ENCODE data around the gene HIC1.
A peak's percentile ranks its signal among the peaks of the same experiment; 100 is the strongest.

Gene HIC1

DNA sequence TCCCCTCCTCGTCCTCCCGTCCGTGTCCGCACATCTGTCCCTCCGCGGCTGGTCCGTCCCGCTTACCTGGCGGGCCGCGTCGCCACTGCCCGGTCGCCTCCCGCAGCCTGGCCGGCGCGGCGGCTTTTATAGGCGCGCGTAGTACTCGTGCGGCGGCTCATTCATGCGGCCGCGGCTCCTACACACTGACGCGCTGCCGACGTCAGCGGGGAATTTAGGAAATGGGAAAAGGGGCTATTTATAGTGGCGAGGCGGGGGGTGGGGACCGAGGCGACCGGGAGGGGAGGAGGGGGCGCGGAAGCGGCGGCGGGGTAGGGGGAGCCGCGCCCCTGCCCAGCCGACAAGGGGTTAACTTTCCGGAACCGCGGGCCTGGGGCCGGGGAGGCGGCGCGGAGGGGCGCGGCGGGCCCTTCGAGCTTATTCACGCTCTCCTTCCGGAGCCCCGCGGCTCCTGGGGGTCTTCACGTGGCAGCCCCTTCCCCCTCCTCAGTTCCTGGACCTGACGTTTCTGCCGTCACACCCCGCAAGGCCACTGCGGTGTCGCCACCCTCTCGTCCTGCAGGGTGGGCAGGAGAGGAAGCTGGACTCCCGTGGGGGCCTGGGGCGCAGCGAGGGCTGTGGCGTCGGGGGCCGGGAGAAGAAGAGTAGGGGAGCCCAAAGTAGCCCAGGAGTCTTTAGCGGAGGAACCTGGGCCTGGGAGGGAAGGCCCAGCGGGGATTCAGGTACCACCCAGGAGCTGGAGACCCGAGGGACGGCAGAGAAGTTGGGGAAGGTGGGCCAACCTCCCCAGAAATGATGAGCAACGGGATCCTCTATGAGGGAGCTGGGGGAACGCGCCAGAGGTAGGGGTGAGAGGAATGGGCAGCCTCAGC, 3.6 kb upstream of the HIC1 start:
- Histone ChIP-seq H3K27me3 (ENCODE audit: low read length) (no peaks in the 10 kb centered on the region), H3K9ac (ENCODE audit: low read length) (no peak overlapping the region), H3K4me3 (ENCODE audit: insufficient read depth, low read length, poor library complexity, severe bottlenecking) (no peak overlapping the region)

DNA sequence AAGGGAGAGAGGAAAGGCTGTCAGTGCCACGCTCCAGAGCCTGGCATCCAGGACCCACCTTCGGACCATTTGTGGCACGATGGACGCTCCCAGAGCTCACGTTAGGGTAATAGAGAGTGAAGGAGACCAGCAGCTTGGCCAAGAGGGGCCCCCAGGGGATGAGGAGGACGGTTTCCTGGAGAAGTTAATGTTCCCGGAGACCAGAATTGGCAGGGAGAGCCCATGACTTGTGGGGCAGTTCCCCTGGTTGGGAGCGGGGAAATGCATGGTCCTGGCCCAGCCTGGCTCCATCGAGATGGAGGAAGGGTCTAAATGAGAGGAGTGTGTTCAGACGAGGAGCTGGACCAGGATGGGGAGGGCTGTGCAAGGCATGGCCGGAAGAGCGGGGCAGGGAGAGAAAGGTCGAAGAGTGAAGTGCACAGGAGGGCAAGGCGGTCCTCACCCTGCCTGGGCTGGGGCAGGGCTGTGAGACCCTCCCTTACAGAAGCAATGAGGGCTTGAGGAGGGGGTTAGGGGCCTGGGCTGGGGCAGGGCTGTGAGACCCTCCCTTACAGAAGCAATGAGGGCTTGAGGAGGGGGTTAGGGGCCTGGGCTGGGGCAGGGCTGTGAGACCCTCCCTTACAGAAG, 2.9 kb upstream of the HIC1 start:
- Histone ChIP-seq H4K20me1 (ENCODE audit: low read depth, low read length) (no peaks in the 10 kb centered on the region), H3K9me3 (ENCODE audit: insufficient read depth, low read length) (no peaks in the 10 kb centered on the region), H3K4me2 (ENCODE audit: low read depth, low read length, poor library complexity, severe bottlenecking) (no peak overlapping the region), H3K27me3 (ENCODE audit: low read length) (no peaks in the 10 kb centered on the region), H2AFZ (ENCODE audit: low read depth, low read length, severe bottlenecking) (no peak overlapping the region), H3K36me3 (ENCODE audit: low read length) (no peaks in the 10 kb centered on the region), H3K9ac (ENCODE audit: low read length) (no peak overlapping the region), H3K4me3 (ENCODE audit: insufficient read depth, low read length, poor library complexity, severe bottlenecking) (no peak overlapping the region), H3K79me2 (ENCODE audit: insufficient read depth, low read length) (no peaks in the 10 kb centered on the region), H3K27ac (ENCODE audit: low read depth, low read length) (no peak overlapping the region), H3K9me2 (replicated peaks; ENCODE audit: insufficient read depth, low read length) (no peaks in the 10 kb centered on the region), H3F3A (ENCODE audit: insufficient read depth) (0 out of 2 replicates have a peak, but pooled peaks cover 9% of the 10 kb centered on the region)
- TF ChIP-seq, protein P1, sequence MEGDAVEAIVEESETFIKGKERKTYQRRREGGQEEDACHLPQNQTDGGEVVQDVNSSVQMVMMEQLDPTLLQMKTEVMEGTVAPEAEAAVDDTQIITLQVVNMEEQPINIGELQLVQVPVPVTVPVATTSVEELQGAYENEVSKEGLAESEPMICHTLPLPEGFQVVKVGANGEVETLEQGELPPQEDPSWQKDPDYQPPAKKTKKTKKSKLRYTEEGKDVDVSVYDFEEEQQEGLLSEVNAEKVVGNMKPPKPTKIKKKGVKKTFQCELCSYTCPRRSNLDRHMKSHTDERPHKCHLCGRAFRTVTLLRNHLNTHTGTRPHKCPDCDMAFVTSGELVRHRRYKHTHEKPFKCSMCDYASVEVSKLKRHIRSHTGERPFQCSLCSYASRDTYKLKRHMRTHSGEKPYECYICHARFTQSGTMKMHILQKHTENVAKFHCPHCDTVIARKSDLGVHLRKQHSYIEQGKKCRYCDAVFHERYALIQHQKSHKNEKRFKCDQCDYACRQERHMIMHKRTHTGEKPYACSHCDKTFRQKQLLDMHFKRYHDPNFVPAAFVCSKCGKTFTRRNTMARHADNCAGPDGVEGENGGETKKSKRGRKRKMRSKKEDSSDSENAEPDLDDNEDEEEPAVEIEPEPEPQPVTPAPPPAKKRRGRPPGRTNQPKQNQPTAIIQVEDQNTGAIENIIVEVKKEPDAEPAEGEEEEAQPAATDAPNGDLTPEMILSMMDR (IDR thresholded peaks at IDR 0.05; ENCODE audit: insufficient read depth, low read length, poor library complexity, severe bottlenecking), result no peak
- no peak for TF ChIP-seq EZH2phosphoT487 (conservative IDR thresholded peaks at IDR 0.05; ENCODE audit: low read length)

More for the DNA sequence above, 3.6 kb upstream of the HIC1 start:
- no peaks in the 10 kb centered on the region for H3K79me2 ChIP-seq (ENCODE audit: insufficient read depth, low read length)
- H3K9me2 ChIP-seq (replicated peaks; ENCODE audit: insufficient read depth, low read length), result no peaks in the 10 kb centered on the region
- H3K27ac ChIP-seq (ENCODE audit: low read depth, low read length), result no peak overlapping the region
- no peak overlapping the region for H2AFZ ChIP-seq (ENCODE audit: low read depth, low read length, severe bottlenecking)
- no peaks in the 10 kb centered on the region for H4K20me1 ChIP-seq (ENCODE audit: low read depth, low read length)
- TF ChIP-seq, protein P1 (IDR thresholded peaks at IDR 0.05; ENCODE audit: insufficient read depth, low read length, poor library complexity, severe bottlenecking), result no peak
- TF ChIP-seq EZH2phosphoT487 (conservative IDR thresholded peaks at IDR 0.05; ENCODE audit: low read length), result no peak
- no peaks in the 10 kb centered on the region for H3K36me3 ChIP-seq (ENCODE audit: low read length)
- H3F3A ChIP-seq (ENCODE audit: insufficient read depth), result 0 out of 2 replicates have a peak, but pooled peaks cover 9% of the 10 kb centered on the region
- H3K9me3 ChIP-seq (ENCODE audit: insufficient read depth, low read length), result no peaks in the 10 kb centered on the region
- no peak overlapping the region for H3K4me2 ChIP-seq (ENCODE audit: low read depth, low read length, poor library complexity, severe bottlenecking)

DNA sequence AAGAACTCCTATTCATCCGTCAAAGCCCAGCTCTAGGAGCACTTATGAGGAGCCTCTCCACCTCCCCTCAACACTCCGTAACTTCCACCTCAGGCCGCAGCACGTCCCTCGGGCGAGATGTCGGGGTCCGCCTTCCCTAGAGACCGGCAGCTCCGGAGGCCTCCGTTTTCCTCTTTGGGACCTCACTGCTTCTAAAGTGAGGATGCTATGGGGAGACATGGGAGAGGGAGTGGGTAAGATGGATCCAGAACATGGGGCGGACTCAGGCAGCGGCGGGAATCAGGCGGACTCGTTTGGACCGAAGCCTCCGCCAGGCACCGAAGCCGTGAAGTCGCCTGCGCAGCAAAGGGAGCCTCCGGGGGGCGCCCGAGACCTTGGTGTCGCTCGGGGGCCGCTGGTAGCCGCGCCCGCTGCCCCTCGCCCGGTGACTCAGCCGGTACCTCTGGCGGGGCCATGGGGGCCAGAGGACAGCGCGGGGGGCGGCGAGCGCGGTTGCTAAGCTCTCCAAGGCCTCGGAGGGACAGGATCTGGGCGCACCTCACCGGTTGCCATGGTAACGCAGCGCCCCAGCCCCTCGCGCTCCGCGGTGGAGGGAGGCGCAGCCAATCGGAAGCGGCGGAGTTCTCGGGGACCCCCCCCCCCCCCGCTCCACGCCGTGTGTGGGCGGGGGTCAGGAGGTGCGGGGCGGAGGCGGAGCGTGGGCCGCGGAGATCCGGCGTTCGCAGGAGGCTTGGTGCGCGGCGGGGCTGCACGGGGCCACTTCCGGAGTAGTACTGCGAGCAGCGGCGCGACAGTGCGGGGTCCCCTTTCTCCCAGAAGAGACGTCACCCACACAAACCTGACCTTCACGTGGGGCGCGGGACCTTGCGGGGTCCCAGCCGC, 1.3 kb upstream of the HIC1 start:
- no peak overlapping the region for H3K9ac ChIP-seq (ENCODE audit: low read length)
- H2AFZ ChIP-seq (ENCODE audit: low read depth, low read length, severe bottlenecking), result no peak overlapping the region
- H3K4me2 ChIP-seq (ENCODE audit: low read depth, low read length, poor library complexity, severe bottlenecking), result peak overlapping the region; percentile 74
- no peaks in the 10 kb centered on the region for H3K36me3 ChIP-seq (ENCODE audit: low read length)
- H3K9me2 ChIP-seq (replicated peaks; ENCODE audit: insufficient read depth, low read length), result no peaks in the 10 kb centered on the region
- H3K27ac ChIP-seq (ENCODE audit: low read depth, low read length), result no peak overlapping the region
- TF ChIP-seq, protein P1 (IDR thresholded peaks at IDR 0.05; ENCODE audit: insufficient read depth, low read length, poor library complexity, severe bottlenecking), result peak; percentile 44
- no peak for TF ChIP-seq EZH2phosphoT487 (conservative IDR thresholded peaks at IDR 0.05; ENCODE audit: low read length)
- 0 out of 2 replicates have a peak, but pooled peaks cover 9% of the 10 kb centered on the region for H3F3A ChIP-seq (ENCODE audit: insufficient read depth)
- H4K20me1 ChIP-seq (ENCODE audit: low read depth, low read length), result no peaks in the 10 kb centered on the region
- H3K79me2 ChIP-seq (ENCODE audit: insufficient read depth, low read length), result no peaks in the 10 kb centered on the region
- H3K4me3 ChIP-seq (ENCODE audit: insufficient read depth, low read length, poor library complexity, severe bottlenecking), result peak overlapping the region; percentile 38
- H3K27me3 ChIP-seq (ENCODE audit: low read length), result no peaks in the 10 kb centered on the region
- H3K9me3 ChIP-seq (ENCODE audit: insufficient read depth, low read length), result no peaks in the 10 kb centered on the region

All from SU-DHL-6 (cell line).